H1 (cell line): ENCODE results near the gene MYO1D. TPM values are rescaled to one million over a fixed set of nuclear protein-coding genes. Genes with fewer than 3 reads are reported as not detected.

Source experiments
- CTCF ChIA-PET: fragments of 300-600 bp; sonication (Branson Sonifier 250); formaldehyde crosslinking; loops from one replicate; lab custom pipeline; 2021; ENCODE audit not compliant: partially characterized antibody; lab: Charles Lee
- POLR2A ChIA-PET: fragments of 300-600 bp; sonication (Branson Sonifier 250); formaldehyde crosslinking; loops from one replicate; lab custom pipeline; 2021; ENCODE audit warnings: inconsistent platforms; ENCODE audit not compliant: partially characterized antibody; lab: Charles Lee
- DNase-seq, 2 experiments: peaks; one replicate each; pipeline versions ENCODE4 v3.0.0 to v3.0.0-alpha.2; 2010 to 2022; ENCODE audit warnings: low spot score in 2 of 2, low read depth in 1 of 2, mixed read lengths in 1 of 2
- FAIRE-seq: peaks from 2 replicates; lab custom pipeline; 2011; peaks lifted over from hg19 to GRCh38; lab: Jason Lieb, UNC
- H2AFZ ChIP-seq: 2 replicates; pipeline ENCODE4 v1.8.1; 2012; ENCODE audit warnings: low read length, inconsistent platforms
- H2AK5ac ChIP-seq: 2 replicates; pipeline ENCODE4 v1.6.1; 2013; ENCODE audit warnings: low read depth, low read length
- H2BK120ac ChIP-seq: replicated peaks from 2 replicates; pipeline ENCODE3; 2013; ENCODE audit warnings: low read depth, low read length, inconsistent platforms
- H2BK12ac ChIP-seq: 2 replicates; pipeline ENCODE4 v1.6.1; 2013; ENCODE audit warnings: low read depth, low read length
- H2BK15ac ChIP-seq: 2 replicates; pipeline ENCODE4 v1.6.1; 2013; ENCODE audit warnings: low read length
- H2BK20ac ChIP-seq: 2 replicates; pipeline ENCODE4 v1.6.1; 2013; ENCODE audit warnings: low read length
- H2BK5ac ChIP-seq: 2 replicates; pipeline ENCODE4 v1.6.1; 2013; ENCODE audit warnings: low read depth, low read length
- H3K14ac ChIP-seq: 2 replicates; pipeline ENCODE4 v1.6.1; 2013; ENCODE audit warnings: inconsistent platforms; ENCODE audit not compliant: insufficient read length
- H3K18ac ChIP-seq: 2 replicates; pipeline ENCODE4 v1.6.1; 2013; ENCODE audit warnings: low read length; ENCODE audit errors: extremely low read depth
- H3K23ac ChIP-seq: 2 replicates; pipeline ENCODE4 v1.6.1; 2013; ENCODE audit warnings: inconsistent platforms; ENCODE audit not compliant: insufficient read length
- H3K23me2 ChIP-seq: 2 replicates; pipeline ENCODE4 v1.6.1; 2013; ENCODE audit warnings: low read depth, low read length
- H3K27ac ChIP-seq: 2 replicates; pipeline ENCODE4 v1.6.1; 2011; ENCODE audit warnings: low read depth, low read length, inconsistent platforms
- H3K27me3 ChIP-seq, 4 experiments: replicated peaks in 1 of 4; 1 replicate in 1 of 4; 2 replicates in 3 of 4; pipeline versions ENCODE4 v1.6.1 to v1.8.1; 2011 to 2013; ENCODE audit warnings: low read length in 3 of 4, mild to moderate bottlenecking in 3 of 4, inconsistent platforms in 2 of 4, mixed read lengths in 2 of 4, moderate library complexity in 1 of 4; ENCODE audit not compliant: control insufficient read depth in 3 of 4, insufficient read depth in 3 of 4; ENCODE audit errors: extremely low read depth in 1 of 4
- H3K36me3 ChIP-seq, 4 experiments: 2 replicates each; pipeline versions ENCODE4 v1.6.1 to v1.8.1; 2011 to 2013; ENCODE audit warnings: mild to moderate bottlenecking in 4 of 4, low read length in 3 of 4, moderate library complexity in 2 of 4, control low read depth in 1 of 4, inconsistent platforms in 1 of 4; ENCODE audit not compliant: insufficient read depth in 4 of 4, control insufficient read depth in 2 of 4
- H3K4ac ChIP-seq: replicated peaks from 2 replicates; pipeline ENCODE3; 2013; ENCODE audit warnings: low read length, low read depth, mixed read lengths, inconsistent platforms; ENCODE audit not compliant: insufficient read length
- H3K4me1 ChIP-seq, 4 experiments: replicated peaks in 1 of 4; 1 replicate in 1 of 4; 2 replicates in 3 of 4; pipeline versions ENCODE4 v1.6.1 to v1.8.1; 2011 to 2013; ENCODE audit warnings: low read length in 3 of 4, inconsistent platforms in 2 of 4, mixed read lengths in 1 of 4; ENCODE audit not compliant: insufficient read depth in 4 of 4, control insufficient read depth in 3 of 4
- H3K4me2 ChIP-seq, 2 experiments: 2 replicates each; pipeline versions ENCODE4 v1.6.1 to v1.8.1; 2011 to 2013; ENCODE audit warnings: low read depth in 2 of 2, low read length in 2 of 2, control low read depth in 1 of 2, inconsistent platforms in 1 of 2, mild to moderate bottlenecking in 1 of 2; ENCODE audit not compliant: insufficient read depth in 1 of 2
- H3K4me3 ChIP-seq, 4 experiments: fragments of 200-600, 300-600 bp in 1 of 4; sonication (generic), shearing (Covaris generic), sonication (Bioruptor Twin) in 1 of 4; 2 replicates each; pipeline versions ENCODE4 v1.5.1 to v1.8.1; 2011 to 2016; ENCODE audit warnings: low read length in 4 of 4, low read depth in 3 of 4, control low read depth in 2 of 4, inconsistent platforms in 2 of 4, mild to moderate bottlenecking in 2 of 4, mixed read lengths in 1 of 4, moderate library complexity in 1 of 4; ENCODE audit not compliant: insufficient read depth in 2 of 4; ENCODE audit errors: extremely low read depth in 1 of 4
- H3K56ac ChIP-seq: replicated peaks from 2 replicates; pipeline ENCODE3; 2013; ENCODE audit warnings: low read depth, mild to moderate bottlenecking, mixed read lengths, low read length, inconsistent platforms; ENCODE audit not compliant: insufficient read length
- H3K79me1 ChIP-seq: 2 replicates; pipeline ENCODE4 v1.6.1; 2013; ENCODE audit warnings: low read depth, low read length, control low read depth
- H3K79me2 ChIP-seq, 2 experiments: 2 replicates each; pipeline versions ENCODE4 v1.6.1 to v1.8.1; 2012 to 2013; ENCODE audit warnings: low read length in 2 of 2, mild to moderate bottlenecking in 2 of 2, inconsistent platforms in 1 of 2; ENCODE audit not compliant: insufficient read depth in 2 of 2, control insufficient read depth in 1 of 2
- H3K9ac ChIP-seq, 4 experiments: replicated peaks in 1 of 4; 1 replicate in 1 of 4; 2 replicates in 3 of 4; pipeline versions ENCODE4 v1.6.1 to v1.8.1; 2011 to 2013; ENCODE audit warnings: low read depth in 3 of 4, low read length in 3 of 4, control low read depth in 2 of 4, mild to moderate bottlenecking in 2 of 4, moderate library complexity in 2 of 4, inconsistent platforms in 1 of 4; ENCODE audit errors: extremely low read depth in 1 of 4
- H3K9me3 ChIP-seq, 2 experiments: 2 replicates each; pipeline versions ENCODE4 v1.6.1 to v1.8.1; 2012 to 2013; ENCODE audit warnings: mild to moderate bottlenecking in 2 of 2, moderate library complexity in 2 of 2, control low read depth in 1 of 2, inconsistent platforms in 1 of 2, low read depth in 1 of 2, low read length in 1 of 2, mixed read lengths in 1 of 2; ENCODE audit not compliant: insufficient read depth in 2 of 2
- H4K20me1 ChIP-seq, 2 experiments: replicated peaks in 1 of 2; 2 replicates each; pipeline versions ENCODE3 to v1.8.1; 2011 to 2013; ENCODE audit warnings: inconsistent platforms in 2 of 2, low read length in 2 of 2, mild to moderate bottlenecking in 1 of 2; ENCODE audit not compliant: insufficient read depth in 2 of 2, control insufficient read depth in 1 of 2
- H4K5ac ChIP-seq: 2 replicates; pipeline ENCODE4 v1.6.1; 2013; ENCODE audit warnings: low read length, low read depth, mixed read lengths, inconsistent platforms; ENCODE audit not compliant: insufficient read length
- H4K8ac ChIP-seq: 2 replicates; pipeline ENCODE4 v1.8.0; 2013; ENCODE audit warnings: mild to moderate bottlenecking, moderate library complexity, low read length, inconsistent platforms; ENCODE audit not compliant: insufficient read depth; ENCODE audit errors: extremely low read depth
- H4K91ac ChIP-seq: replicated peaks from 2 replicates; pipeline ENCODE3; 2013; ENCODE audit warnings: low read length, mixed read lengths, inconsistent platforms; ENCODE audit not compliant: insufficient read length
- FOSL1 ChIP-seq: IDR thresholded peaks from 2 replicates; pipeline ENCODE4 v1.6.1; 2011; ENCODE audit warnings: mild to moderate bottlenecking, low read depth, low read length, moderate library complexity; ENCODE audit not compliant: insufficient read depth
- NANOG ChIP-seq: IDR thresholded peaks from 2 replicates; pipeline ENCODE4 v1.6.1; 2011; ENCODE audit warnings: low read length, low read depth, mild to moderate bottlenecking, inconsistent platforms; ENCODE audit not compliant: insufficient read depth, poor library complexity, severe bottlenecking
- POU5F1 ChIP-seq: IDR thresholded peaks from 2 replicates; pipeline ENCODE4 v1.6.1; 2011; ENCODE audit warnings: low read depth, mild to moderate bottlenecking, low read length, moderate library complexity
- RFX5 ChIP-seq: IDR thresholded peaks from 2 replicates; pipeline ENCODE4 v1.6.1; 2011; ENCODE audit warnings: low read depth, low read length, improper control_type of control experiment, borderline replicate concordance
- RNF2 ChIP-seq: fragments of 200-900, 300-1000 bp; sonication (generic); IDR thresholded peaks from 2 replicates; pipeline ENCODE4 v1.7.1; 2016; ENCODE audit warnings: borderline replicate concordance, low read depth, mild to moderate bottlenecking, antibody characterized with exemption, low read length; ENCODE audit not compliant: poor library complexity, severe bottlenecking; ENCODE audit errors: missing control alignments
- RXRA ChIP-seq: IDR thresholded peaks from 2 replicates; pipeline ENCODE4 v1.6.1; 2011; ENCODE audit warnings: low read depth, mild to moderate bottlenecking, low read length, moderate library complexity; ENCODE audit not compliant: insufficient read depth
- WGBS, 2 experiments: shearing (Covaris generic) in 1 of 2; methylation state at CpG; one replicate each; pipeline versions ENCODE4 v1.1.6 to v1.1.7; 2013 to 2015; ENCODE audit warnings: low lambda C conversion rate in 2 of 2, mixed read lengths in 2 of 2, inconsistent platforms in 1 of 2, low coverage in 1 of 2, missing lambda C conversion rate in 1 of 2; ENCODE audit not compliant: insufficient replicate concordance in 2 of 2, insufficient coverage in 1 of 2, insufficient read length in 1 of 2; ENCODE audit errors: extremely low coverage in 1 of 2, missing lambda C conversion rate in 1 of 2; 5-methylcytosine and 5-hydroxymethylcytosine counted together
- polyA plus RNA-seq, 7 experiments: library from polyadenylated mRNA; depleted of rRNA in 3 of 7; stranded (reverse) in 5 of 7; unstranded in 2 of 7; fragments of >200 nt in 5 of 7; fragments of 200-250 nt in 2 of 7; gene quantifications; 1 replicate in 5 of 7; 2 replicates in 1 of 7; 4 replicates in 1 of 7; pipeline versions ENCODE4 v1.2.1 to v1.2.3, GENCODE V29; 2011 to 2013; ENCODE audit warnings: missing spikeins in 2 of 7, mixed read lengths in 2 of 7
- total RNA-seq: library from RNA; stranded (reverse); fragmentation: NEBNext Ultra II Directional; extraction: Animal tissue kit (Norgen Biotek cat#: 25700); gene quantifications from 2 replicates; pipeline ENCODE4 v1.2.1, GENCODE V29; 2021

Gene MYO1D
- total and polyA plus RNA-seq, 2 of the 8 experiments (the other 6 are each of a cell fraction or from before 2014, with no cell fraction given), result 6.5 to 25.4 TPM

DNA sequence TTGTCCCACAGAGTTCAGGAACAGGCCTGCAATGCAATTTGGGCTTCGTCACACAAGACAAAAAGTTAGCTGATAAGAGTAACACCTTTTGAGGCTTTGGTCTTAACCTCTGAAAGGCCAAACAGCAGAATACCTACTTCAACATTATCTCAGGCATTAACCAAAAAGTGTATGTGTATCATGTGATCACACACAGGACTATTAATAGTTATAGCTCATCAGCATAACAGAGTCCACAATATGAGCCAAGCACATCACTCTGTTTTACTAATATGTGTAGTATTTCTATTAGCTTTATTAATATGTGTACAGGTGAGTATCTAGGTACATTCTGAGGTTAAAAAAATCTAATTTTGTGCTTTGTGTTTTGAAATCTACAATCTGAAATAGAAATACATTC is 30.8 kb downstream of the MYO1D start:
- Histone ChIP-seq H3K4ac (no peak overlapping the region), H2BK120ac (no peak overlapping the region), H4K91ac (no peak overlapping the region), H3K79me2 (no peaks in the 10 kb centered on the region; a peak in 1 of 4 replicates), H2BK5ac (no peak overlapping the region), H3K4me3 (no peak overlapping the region), H3K4me1 (0 out of 7 replicates have a peak, but pooled peaks cover 0 to 2% (median 0%) of the 10 kb centered on the region in 4 experiments), H3K27ac (no peak overlapping the region), H3K9ac (no peak overlapping the region), H3K14ac (no peak overlapping the region), H3K27me3 (no peaks in the 10 kb centered on the region), H3K9me3 (no peaks in the 10 kb centered on the region), H4K5ac (no peak overlapping the region), H2AFZ (no peak overlapping the region), H4K20me1 (peaks cover 0 to 2% of the 10 kb centered on the region in 2 experiments), H3K23me2 (no peaks in the 10 kb centered on the region), H2BK15ac (no peak overlapping the region), H2AK5ac (no peak overlapping the region), H3K18ac (no peak overlapping the region), H2BK20ac (no peak overlapping the region), H2BK12ac (no peak overlapping the region), H3K79me1 (no peaks in the 10 kb centered on the region), H4K8ac (no peak overlapping the region), H3K4me2 (no peak overlapping the region), H3K36me3 (no peaks in the 10 kb centered on the region), H3K23ac (no peak overlapping the region), H3K56ac (no peak overlapping the region)
- DNase-seq, result no peak
- CTCF ChIA-PET, result interaction anchor here (1.5 to 1.8 kb wide), 2 partner anchors 23 to 29 kb away, joined by 3 to 7 read pairs; no protein-coding TSS in a partner anchor
- TF ChIP-seq RNF2, result no peak
- TF ChIP-seq POU5F1, result no peak
- no peak for TF ChIP-seq RFX5
- no peak for TF ChIP-seq FOSL1
- no peak for TF ChIP-seq NANOG
- TF ChIP-seq RXRA, result no peak
- FAIRE-seq, result no peak
- WGBS, 2 experiments, result 67% methylated on average over 1 of the region's 1 CpG; no CpG with 5 or more reads in 1 of the 2 experiments
- POLR2A ChIA-PET, result interaction anchor here (1.1 kb wide), 1 partner anchor 41 kb away, joined by 3 read pairs; no protein-coding TSS in a partner anchor
